Mesodermal cell (in vitro differentiated cells): ENCODE results near the gene DDX39B. TPM values are rescaled to one million over a fixed set of nuclear protein-coding genes. Genes with fewer than 3 reads are reported as not detected.
A peak's percentile ranks its signal among the peaks of the same experiment; 100 is the strongest.
"Not testable (repeated sequence)": the region's sequence is repeated elsewhere in the genome, so short reads cannot be mapped to it uniquely, and the experiment has no call there.

ENCODE experiments used
- H3K27ac ChIP-seq: 2 replicates; pipeline ENCODE4 v1.7.0; 2013; ENCODE audit warnings: mild to moderate bottlenecking, low read depth, low read length, moderate library complexity; ENCODE audit not compliant: severe bottlenecking
- H3K36me3 ChIP-seq: 2 replicates; pipeline ENCODE4 v1.7.1; 2013; ENCODE audit warnings: mild to moderate bottlenecking, low read length, moderate library complexity; ENCODE audit not compliant: control insufficient read depth, insufficient read depth
- H3K4me1 ChIP-seq: one replicate; pipeline ENCODE4 v1.7.1; 2013; ENCODE audit warnings: mild to moderate bottlenecking, low read length; ENCODE audit not compliant: insufficient read depth, control insufficient read depth, poor library complexity, severe bottlenecking
- H3K4me3 ChIP-seq: 2 replicates; pipeline ENCODE4 v1.7.0; 2013; ENCODE audit warnings: low read length, control low read depth, mild to moderate bottlenecking; ENCODE audit not compliant: insufficient read depth, poor library complexity, severe bottlenecking; ENCODE audit errors: extremely low read depth
- H3K9me3 ChIP-seq: 2 replicates; pipeline ENCODE4 v1.7.1; 2013; ENCODE audit warnings: mild to moderate bottlenecking, low read length, moderate library complexity; ENCODE audit not compliant: control insufficient read depth
- WGBS, 2 experiments: methylation state at CpG; one replicate each; pipeline ENCODE4 v1.1.5; 2013; ENCODE audit warnings: missing lambda C conversion rate in 2 of 2; ENCODE audit not compliant: insufficient coverage in 2 of 2; 5-methylcytosine and 5-hydroxymethylcytosine counted together
- polyA plus RNA-seq, 2 experiments: library from polyadenylated mRNA; stranded (reverse); fragments of 50-300 nt; gene quantifications; one replicate each; pipeline ENCODE4 v1.2.3, GENCODE V29; 2013

DDX39B gene
- polyA plus RNA-seq (2013, experiment 1 of 2), result 487 TPM
- polyA plus RNA-seq (2013, experiment 2 of 2), result 446 TPM

DNA sequence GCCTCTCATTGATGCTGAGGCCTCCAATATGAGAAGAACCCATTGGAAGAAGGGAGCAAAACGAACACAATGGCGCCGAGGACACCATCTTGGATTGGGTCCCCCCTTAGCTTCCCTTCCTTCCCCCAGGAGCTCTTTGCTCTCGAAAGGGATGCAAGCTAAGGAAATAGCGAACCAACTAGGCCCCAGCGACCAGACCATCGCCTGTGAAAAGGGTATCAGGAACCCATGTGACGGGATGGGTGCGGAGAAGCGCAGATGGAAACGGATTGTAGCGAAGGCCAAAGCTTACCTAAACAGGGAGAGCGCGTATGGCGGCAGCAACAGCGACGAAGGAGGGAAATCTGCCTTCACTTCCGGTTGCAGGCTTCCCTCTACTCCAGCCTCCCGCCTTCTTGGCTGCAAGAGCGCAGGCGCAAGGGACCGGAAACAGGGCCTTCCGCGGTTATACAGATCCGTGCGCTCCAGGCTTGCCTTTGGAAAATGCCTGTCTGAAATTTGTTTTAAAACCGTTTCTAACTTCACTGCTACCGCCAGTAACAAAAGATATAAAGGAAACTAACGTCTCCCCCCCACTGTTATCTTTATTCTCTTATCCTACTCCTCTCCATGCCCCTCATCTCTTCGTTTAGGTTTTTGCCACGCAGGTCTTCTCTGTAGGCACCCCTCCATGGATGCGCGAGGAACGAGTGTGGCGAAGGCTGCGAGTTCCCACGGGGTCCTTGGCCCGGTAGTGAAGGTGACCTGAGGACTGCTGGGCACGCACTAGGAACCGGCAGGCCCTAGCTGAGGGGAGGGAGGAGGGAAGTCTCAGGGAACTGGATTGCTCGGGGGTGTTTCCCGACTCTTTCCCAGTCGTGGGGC is at the start of gene DDX39B:
TSS of gene DDX39B (minus strand) at position 346 of the 864 bp plus-strand sequence. CDS start 1,471 bp downstream, outside the sequence.
- WGBS, 2 experiments, result 0% methylated on average over 34 to 40 of the region's 43 CpGs
- Histone ChIP-seq H3K36me3 (peaks cover 43% of the 10 kb centered on the region), H3K27ac (peak within 1 kb of the TSS; percentile 99), H3K4me3 (peak within 1 kb of the TSS; percentile 93), H3K9me3 (no peaks in the 10 kb centered on the region), H3K4me1 (peaks cover 21% of the 10 kb centered on the region)

DNA sequence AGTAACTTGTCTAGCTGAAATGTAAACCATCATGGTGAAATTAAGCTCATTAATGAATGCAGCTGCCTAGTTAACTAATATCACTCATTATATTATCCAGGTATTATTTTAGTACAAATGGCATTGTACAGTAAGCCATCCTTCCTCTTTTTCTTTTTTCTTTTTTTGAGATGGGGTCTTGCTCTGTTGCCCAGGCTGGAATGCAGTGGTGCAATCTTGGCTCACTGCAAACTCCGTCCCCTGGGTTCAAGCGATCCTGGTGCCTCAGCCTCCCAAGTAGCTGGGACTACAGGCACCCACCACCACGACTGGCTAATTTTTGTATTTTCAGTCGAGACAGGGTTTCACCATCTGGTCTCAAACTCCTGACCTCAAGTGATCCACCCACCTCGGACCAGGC is 48.9 kb upstream of the DDX39B start:
- WGBS, 2 experiments, result 93 to 95% methylated on average over 5 of the region's 5 CpGs
- H3K36me3 ChIP-seq, H3K27ac ChIP-seq, H3K9me3 ChIP-seq, H3K4me1 ChIP-seq, H3K4me3 ChIP-seq: not testable (repeated sequence)

DNA sequence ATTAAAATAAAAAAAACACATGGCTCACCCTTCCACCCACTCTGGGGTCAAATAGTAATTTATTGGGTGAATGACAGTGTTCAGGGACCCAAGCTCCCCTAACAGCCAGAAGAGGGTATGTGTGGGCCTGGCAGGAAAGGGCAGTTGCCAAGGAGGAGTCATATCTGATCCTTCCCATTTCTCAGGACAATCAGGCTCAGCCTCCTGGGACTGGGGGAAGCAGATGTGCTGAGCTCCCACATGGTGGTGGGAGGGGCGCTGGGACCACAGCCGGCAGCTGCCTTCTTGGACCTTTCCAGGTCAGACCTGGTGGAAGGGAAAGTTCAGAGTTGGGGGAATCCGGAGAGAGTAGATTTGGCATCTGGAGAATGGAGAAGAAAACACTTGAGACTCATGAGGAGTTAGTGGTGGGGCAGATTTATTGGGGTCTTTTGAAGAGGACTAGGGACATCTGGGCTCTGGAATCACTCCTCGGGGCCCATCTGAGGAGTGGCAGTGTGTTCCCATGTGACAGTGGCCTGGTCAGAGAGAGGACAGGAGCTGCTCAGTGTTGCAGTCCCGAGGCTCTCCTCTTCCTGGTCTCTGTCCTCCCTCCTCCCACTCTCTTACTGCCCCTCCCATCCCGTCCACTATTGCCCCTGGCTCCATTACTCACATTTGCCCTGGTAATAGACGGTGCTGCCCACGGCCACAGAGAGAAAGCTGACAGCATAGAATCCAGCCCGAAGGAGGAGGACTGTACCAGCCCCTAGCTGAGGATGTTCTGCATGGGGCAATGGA is 47.3 kb upstream of the DDX39B start:
- 76 to 85% methylated on average over 8 of the region's 9 CpGs for WGBS, 2 experiments
- Histone ChIP-seq H3K36me3 (no peaks in the 10 kb centered on the region), H3K4me3 (no peak overlapping the region), H3K27ac (no peak overlapping the region), H3K4me1 (peaks cover 8% of the 10 kb centered on the region), H3K9me3 (no peaks in the 10 kb centered on the region)

DNA sequence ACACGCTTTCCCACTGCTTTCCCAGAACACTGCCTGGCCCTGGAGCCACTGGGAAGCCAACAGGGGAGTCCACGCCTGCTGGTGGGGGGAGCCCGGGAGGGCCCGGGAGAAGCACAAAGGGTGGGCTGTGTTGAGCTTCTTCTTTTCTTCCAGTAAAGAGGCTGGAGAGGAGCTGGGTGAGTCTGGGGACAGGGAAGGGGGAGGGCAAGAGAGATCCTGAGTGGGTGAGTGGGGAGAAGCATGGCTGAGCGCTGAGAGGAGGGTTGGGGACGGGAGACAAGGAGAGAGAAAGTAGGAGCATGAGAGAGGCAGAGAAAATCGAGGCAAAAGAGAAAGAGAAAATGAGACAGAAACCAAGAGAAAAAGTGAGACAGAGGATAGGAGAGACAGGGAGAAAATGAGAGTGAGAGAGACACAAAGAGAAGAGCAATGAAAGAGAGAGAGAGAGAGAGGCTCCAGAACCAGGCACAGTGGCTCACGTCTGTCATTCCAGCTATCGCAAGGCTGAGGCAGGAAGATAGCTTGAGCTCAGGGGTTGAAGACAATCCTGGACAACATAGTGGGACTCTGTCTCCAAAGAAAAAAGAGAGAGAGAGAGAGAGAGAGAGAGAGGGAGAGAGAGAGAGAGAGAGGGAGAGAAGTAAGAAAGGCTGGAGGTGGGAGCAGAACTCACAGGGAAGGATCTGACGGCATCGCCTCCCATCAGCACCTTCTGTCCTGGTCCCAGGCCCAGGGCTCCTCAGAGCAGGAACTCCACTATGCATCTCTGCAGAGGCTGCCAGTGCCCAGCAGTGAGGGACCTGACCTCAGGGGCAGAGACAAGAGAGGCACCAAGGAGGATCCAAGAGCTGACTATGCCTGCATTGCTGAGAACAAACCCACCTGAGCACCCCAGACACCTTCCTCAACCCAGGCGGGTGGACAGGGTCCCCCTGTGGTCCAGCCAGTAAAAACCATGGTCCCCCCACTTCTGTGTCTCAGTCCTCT is 46.3 kb upstream of the DDX39B start:
- no peak overlapping the region for H3K4me3 ChIP-seq
- WGBS, 2 experiments, result 82 to 84% methylated on average over 11 of the region's 12 CpGs
- no peak overlapping the region for H3K27ac ChIP-seq
- peaks cover 8% of the 10 kb centered on the region for H3K4me1 ChIP-seq
- no peaks in the 10 kb centered on the region for H3K36me3 ChIP-seq
- no peaks in the 10 kb centered on the region for H3K9me3 ChIP-seq

DNA sequence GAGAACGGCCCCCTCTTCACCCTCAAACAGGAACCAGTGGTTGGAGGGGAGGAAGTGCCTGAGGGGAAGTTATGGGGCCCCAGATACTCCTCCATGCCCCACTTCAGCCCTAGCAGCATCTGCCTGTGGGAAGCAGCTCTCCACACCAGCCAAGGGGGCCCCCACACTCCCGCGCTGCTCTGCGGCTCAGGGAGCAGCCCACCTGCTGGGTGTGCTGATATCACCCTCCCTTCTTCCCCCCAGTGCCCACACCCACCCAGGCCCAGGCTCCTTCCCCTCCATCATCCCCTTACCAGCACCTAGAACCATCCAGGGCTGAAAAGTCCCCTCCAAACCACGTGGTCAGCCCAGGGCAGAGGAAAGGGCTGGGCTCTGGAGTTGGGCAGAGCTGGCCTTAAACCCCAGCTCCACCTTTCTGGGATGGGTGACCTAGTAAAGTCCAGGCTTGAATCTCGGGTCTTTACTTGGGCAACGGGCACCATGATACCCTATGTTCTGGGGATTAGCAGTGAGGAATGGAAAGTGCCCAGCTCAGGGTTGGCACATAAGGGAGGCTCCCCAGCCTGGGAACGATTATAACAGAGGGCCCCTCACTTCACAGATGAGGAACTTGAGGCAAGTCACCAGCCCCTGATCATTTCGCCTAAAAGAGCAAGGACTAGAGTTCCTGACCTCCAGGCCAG is 44.9 kb upstream of the DDX39B start:
- Histone ChIP-seq H3K4me1 (peaks cover 11% of the 10 kb centered on the region), H3K27ac (no peak overlapping the region), H3K4me3 (no peak overlapping the region), H3K36me3 (no peaks in the 10 kb centered on the region), H3K9me3 (no peaks in the 10 kb centered on the region)
- WGBS, 2 experiments, result 72 to 82% methylated on average over 5 to 6 of the region's 9 CpGs

DNA sequence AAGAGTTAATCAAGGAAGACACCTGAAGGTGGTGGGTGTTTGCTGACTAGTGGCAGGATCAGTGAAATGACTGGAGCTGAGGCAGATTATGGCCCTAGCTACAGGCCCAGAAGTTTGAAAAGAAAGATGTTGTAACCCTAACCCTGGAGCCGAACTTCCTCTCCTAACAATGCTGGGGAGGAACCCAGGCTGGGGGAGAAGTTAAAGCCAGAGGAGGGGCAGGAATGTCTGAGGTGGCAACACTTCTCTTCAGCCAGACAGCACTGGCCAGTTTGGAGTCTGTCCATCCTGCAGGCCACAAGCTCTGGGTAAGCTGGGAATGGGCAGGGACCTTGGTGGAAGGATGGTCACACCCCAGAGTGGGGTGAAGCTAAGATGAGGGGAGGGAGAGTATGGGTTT is 44.2 kb upstream of the DDX39B start, which contains the start of gene LST1:
TSS of gene LST1 (plus strand) at position 270 of the 400 bp plus-strand sequence. CDS start 1,023 bp downstream, outside the sequence.
- Histone ChIP-seq H3K27ac (no peak within 1 kb of the TSS), H3K9me3 (no peaks in the 10 kb centered on the region)

DNA sequence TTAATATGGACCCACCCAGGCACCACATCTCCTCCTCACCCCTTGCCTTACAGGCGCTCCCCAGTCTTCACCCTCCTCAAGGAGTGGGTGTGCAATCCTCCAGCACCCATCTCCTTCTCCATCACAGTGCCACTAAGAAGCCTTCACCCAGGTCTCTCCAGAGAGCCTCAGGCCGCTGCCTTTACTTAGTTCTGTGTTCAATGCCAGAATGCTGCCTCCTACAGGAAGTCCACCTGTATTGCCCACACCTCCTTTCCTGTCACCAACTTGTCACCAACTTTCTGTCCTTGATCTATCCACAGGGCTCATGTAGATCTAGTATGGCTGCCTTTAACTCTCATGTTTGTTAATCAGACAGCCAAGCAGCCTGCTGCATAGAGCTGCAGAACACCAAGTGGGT is 43.7 kb upstream of the DDX39B start:
- Histone ChIP-seq H3K27ac (no peak overlapping the region), H3K36me3 (no peaks in the 10 kb centered on the region), H3K9me3 (no peaks in the 10 kb centered on the region), H3K4me3 (no peak overlapping the region), H3K4me1 (peaks cover 14% of the 10 kb centered on the region)
- WGBS, 2 experiments, result 60 to 67% methylated on average over 2 of the region's 2 CpGs

More for the DNA sequence above, 44.2 kb upstream of the DDX39B start, which contains the start of gene LST1:
- Histone ChIP-seq H3K4me3 (no peak within 1 kb of the TSS), H3K36me3 (no peaks in the 10 kb centered on the region), H3K4me1 (peaks cover 14% of the 10 kb centered on the region)
- 83% methylated on average over 1 of the region's 1 CpG; no CpG with 5 or more reads in 1 of the 2 experiments for WGBS, 2 experiments

DNA sequence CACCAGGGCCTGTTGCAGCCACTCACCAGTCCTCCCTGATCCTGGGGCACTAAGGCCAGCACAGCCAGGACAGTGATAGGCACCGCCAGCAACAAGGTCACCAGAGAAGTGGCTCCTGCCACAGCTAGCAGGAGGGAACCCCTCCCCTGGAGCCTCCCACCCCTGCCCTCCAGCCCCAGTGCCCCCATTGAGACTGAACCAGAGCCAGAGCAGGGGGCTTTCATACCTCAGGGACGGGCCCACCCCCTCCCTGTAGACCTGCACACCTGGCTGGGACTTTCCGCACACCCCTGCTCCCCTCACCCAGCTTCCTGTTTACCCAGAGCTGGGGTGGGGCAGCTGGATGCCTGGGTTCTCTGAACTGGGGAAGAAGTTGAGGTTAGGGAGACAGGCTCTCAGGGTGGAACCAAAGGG is 40.4 kb upstream of the DDX39B start, which contains the start of gene LTB:
TSS of gene LTB (minus strand) at position 195 of the 414 bp plus-strand sequence. CDS start at position 188, 7 bp downstream.
- Histone ChIP-seq H3K4me1 (peaks cover 15% of the 10 kb centered on the region), H3K27ac (no peak within 1 kb of the TSS), H3K36me3 (no peaks in the 10 kb centered on the region), H3K9me3 (no peaks in the 10 kb centered on the region), H3K4me3 (peak within 1 kb of the TSS; percentile 70)
- 69 to 100% methylated on average over 1 to 2 of the region's 3 CpGs for WGBS, 2 experiments

DNA sequence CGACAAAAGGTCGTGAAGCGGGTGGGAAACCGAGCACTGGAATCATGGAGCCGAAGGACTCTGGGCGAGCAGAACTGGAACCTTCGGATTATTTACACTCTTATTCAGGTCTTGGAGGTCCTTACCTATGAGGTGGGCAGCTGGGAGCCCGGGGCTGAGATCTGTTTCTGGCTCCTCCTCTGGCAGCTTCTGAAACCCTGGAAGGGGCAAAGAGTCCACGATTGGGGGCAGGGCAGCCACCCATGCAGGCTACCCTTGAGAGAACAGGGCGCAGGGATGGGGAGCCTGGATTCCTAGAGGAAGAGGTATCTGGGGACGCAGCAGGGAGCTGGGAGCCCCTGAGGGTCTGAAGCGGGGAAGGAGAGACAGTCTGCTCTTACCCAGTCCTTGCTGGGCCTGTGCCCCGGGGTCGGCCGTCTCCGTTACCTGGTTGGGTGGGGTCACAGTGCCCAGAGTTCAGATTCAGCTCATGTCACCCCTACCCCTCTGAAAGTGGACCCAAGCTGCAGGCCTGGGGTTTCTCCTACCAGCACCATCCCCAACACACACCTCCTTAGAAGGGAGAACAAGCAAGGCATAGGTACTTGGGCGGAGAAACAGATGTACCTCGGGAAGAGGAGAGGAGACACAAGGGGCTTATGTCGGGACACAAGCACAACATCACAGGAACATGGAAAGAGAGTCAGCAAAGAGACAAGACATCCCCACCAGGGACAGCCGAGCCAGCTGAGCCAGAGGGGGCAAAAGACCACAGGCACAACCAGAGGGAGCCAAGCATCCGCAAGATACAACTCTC is 39.8 kb upstream of the DDX39B start:
- Histone ChIP-seq H3K36me3 (no peaks in the 10 kb centered on the region), H3K4me3 (peak overlapping the region; percentile 70), H3K9me3 (no peaks in the 10 kb centered on the region), H3K27ac (no peak overlapping the region), H3K4me1 (peaks cover 15% of the 10 kb centered on the region)
- 27 to 38% methylated on average over 13 to 19 of the region's 21 CpGs for WGBS, 2 experiments
